Endothelial cell of umbilical vein (primary cell): ENCODE data around the gene BMPR1A.

Experiments used
- CTCF ChIP-seq, 2 donors: IDR thresholded peaks; 1 replicate in 1 of 2; 2 replicates in 1 of 2; pipeline ENCODE4 v1.5.1; 2011; ENCODE audit warnings: low read length in 2 of 2, mild to moderate bottlenecking in 2 of 2, moderate library complexity in 2 of 2, control low read depth in 1 of 2, inconsistent platforms in 1 of 2, low read depth in 1 of 2; ENCODE audit not compliant: insufficient read depth in 1 of 2; ENCODE audit errors: extremely low read depth in 1 of 2
- EZH2 ChIP-seq: IDR thresholded peaks from 2 replicates; pipeline ENCODE4 v1.6.1; 2012; ENCODE audit warnings: borderline replicate concordance, low read depth, mild to moderate bottlenecking, moderate library complexity, low read length, inconsistent platforms; ENCODE audit not compliant: severe bottlenecking
- JUN ChIP-seq: IDR thresholded peaks from 2 replicates; pipeline ENCODE4 v1.6.1; 2011; ENCODE audit warnings: borderline replicate concordance, low read depth; ENCODE audit not compliant: insufficient read length, insufficient read depth
- POLR2A ChIP-seq: IDR thresholded peaks from 2 replicates; pipeline ENCODE4 v1.6.1; 2012; ENCODE audit warnings: low read depth, mild to moderate bottlenecking, control low read depth, low read length
- POLR2AphosphoS5 ChIP-seq: IDR thresholded peaks from 2 replicates; pipeline ENCODE4 v1.6.1; 2012; ENCODE audit warnings: low read depth, mild to moderate bottlenecking, control low read depth, low read length, moderate library complexity; ENCODE audit not compliant: insufficient read depth
- TF ChIP-seq, protein P1 (sequence below): IDR thresholded peaks from 2 replicates; pipeline ENCODE4 v1.6.1; 2011; ENCODE audit not compliant: insufficient read depth, insufficient read length

GRCh38 chr10:86964061-86964846 lies 207.8 kb downstream of the BMPR1A start:
- TF ChIP-seq EZH2 (no peak), CTCF (IDR thresholded peaks at IDR 0.05; ENCODE audit: extremely low read depth in 1 of 2, insufficient read depth in 1 of 2, low read depth in 1 of 2, low read length in 2 of 2) (no peak), POLR2A (no peak), POLR2AphosphoS5 (no peak), JUN (no peak)
- TF ChIP-seq, protein P1, sequence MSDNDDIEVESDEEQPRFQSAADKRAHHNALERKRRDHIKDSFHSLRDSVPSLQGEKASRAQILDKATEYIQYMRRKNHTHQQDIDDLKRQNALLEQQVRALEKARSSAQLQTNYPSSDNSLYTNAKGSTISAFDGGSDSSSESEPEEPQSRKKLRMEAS = no peak
